GM06990 (cell line): ENCODE data around the gene CENPA.
"Not testable (repeated sequence)": the region's sequence is repeated elsewhere in the genome, so short reads cannot be mapped to it uniquely, and the experiment has no call there.

Experiments
- DNase-seq: peaks from one replicate; pipeline ENCODE4 v3.0.0-alpha.2; 2011; ENCODE audit not compliant: insufficient read length; ENCODE audit errors: extremely low read depth
- H3K27me3 ChIP-seq: replicated peaks from 2 replicates; pipeline ENCODE4 v1.6.0; 2011; ENCODE audit warnings: low read length; ENCODE audit not compliant: control insufficient read depth, insufficient read depth
- H3K36me3 ChIP-seq: 2 replicates; pipeline ENCODE4 v1.5.1; 2011; ENCODE audit warnings: low read length; ENCODE audit not compliant: control insufficient read depth, insufficient read depth
- H3K4me3 ChIP-seq: replicated peaks from 2 replicates; pipeline ENCODE4 v1.5.1; 2011; ENCODE audit warnings: low read depth, mild to moderate bottlenecking, control low read depth, low read length
- TF ChIP-seq, protein P1 (sequence below): IDR thresholded peaks from 2 replicates; pipeline ENCODE4 v1.5.1; 2011; ENCODE audit warnings: low read length, control low read depth, mild to moderate bottlenecking, inconsistent platforms; ENCODE audit not compliant: insufficient read depth, poor library complexity, severe bottlenecking

The CENPA gene

DNA sequence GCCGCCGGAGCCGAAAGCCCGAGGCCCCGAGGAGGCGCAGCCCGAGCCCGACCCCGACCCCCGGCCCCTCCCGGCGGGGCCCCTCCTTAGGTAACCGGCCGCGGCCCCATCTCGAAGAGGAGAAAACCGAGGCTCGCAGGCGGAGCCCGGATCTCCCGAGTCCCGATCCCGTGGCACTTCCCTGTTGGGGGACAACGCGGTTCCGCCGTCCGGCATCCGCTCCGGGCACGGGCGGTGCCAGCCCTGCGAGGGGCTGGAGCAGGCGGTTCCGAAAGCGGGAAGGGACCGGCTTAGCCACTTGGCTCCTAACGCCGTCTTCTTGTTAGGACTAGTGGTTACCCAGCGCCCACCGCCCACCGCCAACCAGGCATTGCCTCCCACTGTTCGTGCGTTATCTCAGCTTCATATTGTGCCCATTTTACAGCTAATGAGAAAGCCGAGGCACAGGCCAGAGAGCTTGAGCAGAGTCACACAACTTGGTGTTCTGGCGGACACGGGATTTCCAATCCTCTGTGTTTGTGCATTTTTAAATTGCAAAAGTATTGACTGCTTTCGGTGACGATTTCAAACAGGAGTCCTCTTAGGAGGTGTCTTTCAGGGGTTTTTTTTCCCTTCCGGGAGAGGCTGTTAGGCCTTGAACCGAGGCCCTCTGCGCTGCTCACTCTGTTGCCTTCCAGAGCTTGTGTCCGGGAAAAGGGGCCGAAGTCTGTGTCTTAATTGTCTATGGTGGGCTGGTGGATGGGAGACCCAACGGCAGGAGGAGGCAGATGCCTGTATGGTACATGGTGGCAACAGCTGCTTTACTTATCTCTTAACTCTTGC lies 562 bp downstream of the CENPA start:
- H3K4me3 ChIP-seq: peak overlapping the region; percentile 82
- DNase-seq: peak; percentile 67
- TF ChIP-seq, protein P1, sequence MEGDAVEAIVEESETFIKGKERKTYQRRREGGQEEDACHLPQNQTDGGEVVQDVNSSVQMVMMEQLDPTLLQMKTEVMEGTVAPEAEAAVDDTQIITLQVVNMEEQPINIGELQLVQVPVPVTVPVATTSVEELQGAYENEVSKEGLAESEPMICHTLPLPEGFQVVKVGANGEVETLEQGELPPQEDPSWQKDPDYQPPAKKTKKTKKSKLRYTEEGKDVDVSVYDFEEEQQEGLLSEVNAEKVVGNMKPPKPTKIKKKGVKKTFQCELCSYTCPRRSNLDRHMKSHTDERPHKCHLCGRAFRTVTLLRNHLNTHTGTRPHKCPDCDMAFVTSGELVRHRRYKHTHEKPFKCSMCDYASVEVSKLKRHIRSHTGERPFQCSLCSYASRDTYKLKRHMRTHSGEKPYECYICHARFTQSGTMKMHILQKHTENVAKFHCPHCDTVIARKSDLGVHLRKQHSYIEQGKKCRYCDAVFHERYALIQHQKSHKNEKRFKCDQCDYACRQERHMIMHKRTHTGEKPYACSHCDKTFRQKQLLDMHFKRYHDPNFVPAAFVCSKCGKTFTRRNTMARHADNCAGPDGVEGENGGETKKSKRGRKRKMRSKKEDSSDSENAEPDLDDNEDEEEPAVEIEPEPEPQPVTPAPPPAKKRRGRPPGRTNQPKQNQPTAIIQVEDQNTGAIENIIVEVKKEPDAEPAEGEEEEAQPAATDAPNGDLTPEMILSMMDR: no peak
- peaks cover 2% of the 10 kb centered on the region for H3K36me3 ChIP-seq
- H3K27me3 ChIP-seq: no peaks in the 10 kb centered on the region

DNA sequence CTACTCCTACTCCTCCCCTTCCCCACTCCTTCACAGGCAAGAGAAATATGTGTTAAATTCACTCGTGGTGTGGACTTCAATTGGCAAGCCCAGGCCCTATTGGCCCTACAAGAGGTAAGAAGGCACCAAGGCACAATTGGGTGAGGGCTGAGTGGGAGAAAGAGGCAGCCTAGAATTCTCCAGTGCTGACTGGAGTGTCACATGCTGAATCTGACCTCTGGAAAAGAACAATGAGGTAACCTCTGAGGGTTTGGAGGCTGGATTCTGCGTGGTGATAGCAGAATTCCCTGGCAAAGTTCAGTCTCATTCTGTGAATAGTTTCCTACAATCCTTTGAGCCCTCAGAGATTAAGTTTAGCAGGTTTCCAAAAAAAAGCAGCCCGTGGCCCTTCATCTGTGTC lies 6.9 kb downstream of the CENPA start:
- TF ChIP-seq, protein P1: no peak
- DNase-seq: no peak
- Histone ChIP-seq H3K36me3 (peaks cover 14% of the 10 kb centered on the region), H3K4me3 (no peak overlapping the region), H3K27me3 (no peaks in the 10 kb centered on the region)

- Histone ChIP-seq H3K36me3 (peaks cover 14% of the 10 kb centered on the region), H3K4me3 (no peak overlapping the region), H3K27me3 (no peaks in the 10 kb centered on the region)
- DNase-seq: no peak
- TF ChIP-seq, protein P1: no peak
Observed at GRCh38 chr2:26793518-26793917, 7.7 kb downstream of the CENPA start.

- not testable (repeated sequence) for H3K4me3 ChIP-seq, DNase-seq, H3K27me3 ChIP-seq
- peaks cover 14% of the 10 kb centered on the region for H3K36me3 ChIP-seq
Observed at GRCh38 chr2:26795135-26795534, 9.3 kb downstream of the CENPA start.

GRCh38 chr2:26801328-26801727 lies 15.5 kb downstream of the CENPA start:
- TF ChIP-seq, protein P1: no peak
- H3K27me3 ChIP-seq: no peaks in the 10 kb centered on the region
- no peaks in the 10 kb centered on the region; the same call in 1 of the 2 replicates for H3K36me3 ChIP-seq
- no peak overlapping the region for H3K4me3 ChIP-seq
- no peak for DNase-seq

DNA sequence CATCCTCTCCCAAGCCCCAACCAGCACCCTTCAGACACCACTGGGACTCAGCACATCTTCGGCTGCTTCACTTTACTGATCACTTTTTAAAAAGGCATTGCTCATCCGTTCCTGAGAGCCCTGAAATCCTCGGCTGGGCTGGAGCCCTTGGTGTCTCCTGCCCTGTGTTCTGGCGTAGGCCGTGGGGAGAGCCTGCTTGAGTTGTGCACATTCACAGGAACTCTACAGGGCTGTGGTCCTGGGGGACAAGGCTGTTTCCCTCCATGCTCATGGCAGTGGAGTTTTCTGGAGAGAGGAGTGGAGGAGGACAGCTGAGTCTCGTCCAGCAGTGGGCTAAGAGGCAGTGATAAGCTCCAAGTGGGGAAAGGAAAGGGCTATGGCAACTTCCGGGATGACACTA lies 15.9 kb downstream of the CENPA start:
- DNase-seq: no peak
- Histone ChIP-seq H3K36me3 (no peaks in the 10 kb centered on the region), H3K4me3 (no peak overlapping the region), H3K27me3 (no peaks in the 10 kb centered on the region)
- TF ChIP-seq, protein P1: no peak
